ENCODE results near the gene GLRA1. TPM values are rescaled to one million over a fixed set of nuclear protein-coding genes. Genes with fewer than 3 reads are reported as not detected.

Gene GLRA1
- total and polyA plus RNA-seq, 12 donors, result 0.40 to 2.7 (median 1.3) TPM; not detected in 7

GRCh38 chr5:151902215-151902614 is 22.4 kb downstream of the GLRA1 start:
- intact Hi-C loops (cut with DNase I), result no loop called here
- H3K4me3 ChIP-seq, result no peak overlapping the region
- no peaks in the 10 kb centered on the region for H3K9me3 ChIP-seq (replicated peaks in 1 of 3)

GRCh38 chr5:151901611-151902010 is 23.0 kb downstream of the GLRA1 start:
- Histone ChIP-seq H3K27ac (no peak overlapping the region), H3K36me3 (replicated peaks in 1 of 2) (no peaks in the 10 kb centered on the region), H3K27me3 (no peaks in the 10 kb centered on the region), H3K9me3 (replicated peaks in 1 of 3) (no peaks in the 10 kb centered on the region), H3K4me3 (no peak overlapping the region), H3K4me1 (replicated peaks in 1 of 2) (peaks cover 0 to 6% of the 10 kb centered on the region in 2 donors)
- no peak for TF ChIP-seq POLR2A (IDR thresholded peaks at IDR 0.05)
- TF ChIP-seq, protein P1, sequence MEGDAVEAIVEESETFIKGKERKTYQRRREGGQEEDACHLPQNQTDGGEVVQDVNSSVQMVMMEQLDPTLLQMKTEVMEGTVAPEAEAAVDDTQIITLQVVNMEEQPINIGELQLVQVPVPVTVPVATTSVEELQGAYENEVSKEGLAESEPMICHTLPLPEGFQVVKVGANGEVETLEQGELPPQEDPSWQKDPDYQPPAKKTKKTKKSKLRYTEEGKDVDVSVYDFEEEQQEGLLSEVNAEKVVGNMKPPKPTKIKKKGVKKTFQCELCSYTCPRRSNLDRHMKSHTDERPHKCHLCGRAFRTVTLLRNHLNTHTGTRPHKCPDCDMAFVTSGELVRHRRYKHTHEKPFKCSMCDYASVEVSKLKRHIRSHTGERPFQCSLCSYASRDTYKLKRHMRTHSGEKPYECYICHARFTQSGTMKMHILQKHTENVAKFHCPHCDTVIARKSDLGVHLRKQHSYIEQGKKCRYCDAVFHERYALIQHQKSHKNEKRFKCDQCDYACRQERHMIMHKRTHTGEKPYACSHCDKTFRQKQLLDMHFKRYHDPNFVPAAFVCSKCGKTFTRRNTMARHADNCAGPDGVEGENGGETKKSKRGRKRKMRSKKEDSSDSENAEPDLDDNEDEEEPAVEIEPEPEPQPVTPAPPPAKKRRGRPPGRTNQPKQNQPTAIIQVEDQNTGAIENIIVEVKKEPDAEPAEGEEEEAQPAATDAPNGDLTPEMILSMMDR (IDR thresholded peaks at IDR 0.05), result no peak
- intact Hi-C loops (cut with DNase I), result no loop called here
- DNase-seq, result no peak

More at GRCh38 chr5:151902215-151902614, 22.4 kb downstream of the GLRA1 start:
- Histone ChIP-seq H3K4me1 (replicated peaks in 1 of 2) (peaks cover 0 to 6% of the 10 kb centered on the region in 2 donors), H3K27me3 (no peaks in the 10 kb centered on the region), H3K36me3 (replicated peaks in 1 of 2) (no peaks in the 10 kb centered on the region), H3K27ac (no peak overlapping the region)
- TF ChIP-seq, protein P1 (IDR thresholded peaks at IDR 0.05), result no peak
- TF ChIP-seq POLR2A (IDR thresholded peaks at IDR 0.05), result no peak
- 72 to 81% (median 76%) methylated on average over 4 of the region's 4 CpGs for WGBS, 4 donors
- DNase-seq, result no peak

GRCh38 chr5:151900891-151901290 is 23.8 kb downstream of the GLRA1 start:
- no peaks in the 10 kb centered on the region for H3K27me3 ChIP-seq
- no peak for TF ChIP-seq POLR2A (IDR thresholded peaks at IDR 0.05)
- TF ChIP-seq, protein P1 (IDR thresholded peaks at IDR 0.05), result no peak
- intact Hi-C loops (cut with DNase I), result no loop called here
- DNase-seq, result no peak
- H3K9me3 ChIP-seq (replicated peaks in 1 of 3), result no peaks in the 10 kb centered on the region
- H3K4me1 ChIP-seq (replicated peaks in 1 of 2), result peaks cover 0 to 6% of the 10 kb centered on the region in 2 donors
- no peaks in the 10 kb centered on the region for H3K36me3 ChIP-seq (replicated peaks in 1 of 2)
- 49 to 56% (median 55%) methylated on average over 3 of the region's 3 CpGs for WGBS, 4 donors
- H3K4me3 ChIP-seq, result no peak overlapping the region
- no peak overlapping the region for H3K27ac ChIP-seq

- 56 to 86% (median 76%) methylated on average over 2 of the region's 2 CpGs for WGBS, 4 donors
- intact Hi-C loops (cut with DNase I), result no loop called here
Measured at GRCh38 chr5:151899399-151899798, 25.3 kb downstream of the GLRA1 start.

More at GRCh38 chr5:151899399-151899798, 25.3 kb downstream of the GLRA1 start:
- Histone ChIP-seq H3K9me3 (replicated peaks in 1 of 3) (no peaks in the 10 kb centered on the region), H3K27ac (no peak overlapping the region), H3K36me3 (replicated peaks in 1 of 2) (no peaks in the 10 kb centered on the region), H3K4me3 (no peak overlapping the region), H3K27me3 (no peaks in the 10 kb centered on the region), H3K4me1 (replicated peaks in 1 of 2) (no peaks in the 10 kb centered on the region)
- DNase-seq, result no peak
- TF ChIP-seq, protein P1 (IDR thresholded peaks at IDR 0.05), result no peak
- no peak for TF ChIP-seq POLR2A (IDR thresholded peaks at IDR 0.05)
